ENCODE measurements around the gene OR3A3.

Gene OR3A3

GRCh38 chr17:3472137-3472536 is 61.0 kb downstream of the OR3A3 start:
- no peak for DNase-seq (ENCODE audit: low read depth, low spot score)
- no peak for TF ChIP-seq YY1 (IDR thresholded peaks at IDR 0.05; ENCODE audit: insufficient read depth, insufficient read length)
- no peak for TF ChIP-seq SUZ12 (IDR thresholded peaks at IDR 0.05; ENCODE audit: extremely low read depth, insufficient read depth, insufficient read length)
- TF ChIP-seq ZNF274 (IDR thresholded peaks at IDR 0.05; ENCODE audit: low read depth, low read length), result no peak
- no peaks in the 10 kb centered on the region for H3K27me3 ChIP-seq (ENCODE audit: insufficient read depth, insufficient read length)
- no peaks in the 10 kb centered on the region for H3K4me1 ChIP-seq (ENCODE audit: insufficient read depth, insufficient read length)
- H3K9ac ChIP-seq (ENCODE audit: insufficient read length, low read depth), result no peak overlapping the region
- no peaks in the 10 kb centered on the region for H3K36me3 ChIP-seq (ENCODE audit: insufficient read depth, insufficient read length, low read length)
- no peaks in the 10 kb centered on the region for H3K9me3 ChIP-seq (ENCODE audit: insufficient read depth, low read length)
- H3K4me3 ChIP-seq (ENCODE audit: insufficient read length, low read depth), result no peak overlapping the region

Measured in NT2/D1 (cell line).